HG03045 (cell line): ENCODE results near the gene FMNL1.

Source experiments
- ATAC-seq: cut with Tn5 transposase; IDR thresholded peaks from one replicate; pipeline ENCODE4 v1.9.1; 2021; ENCODE audit warnings: mild to moderate bottlenecking, moderate library complexity; ENCODE audit not compliant: unreplicated experiment

FMNL1 gene

DNA sequence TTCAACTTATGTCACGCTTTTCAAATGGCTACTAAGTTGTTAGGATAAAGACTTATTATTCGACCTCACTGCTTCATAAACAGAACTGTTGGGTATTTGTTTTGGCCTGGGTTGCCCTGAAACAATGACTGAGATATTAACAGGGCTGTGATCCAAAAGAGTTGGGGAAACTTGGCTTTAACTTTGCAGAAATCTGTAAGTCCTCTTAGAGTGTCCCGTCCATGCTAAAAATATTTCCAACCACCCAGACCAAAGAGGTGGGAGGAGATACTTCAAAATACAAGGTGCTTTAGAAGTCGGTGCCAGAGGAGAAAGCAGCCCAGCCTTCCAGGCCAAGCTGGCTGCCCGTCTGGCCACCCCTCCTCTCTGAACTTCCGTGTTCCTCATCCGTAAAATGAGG is 56.3 kb downstream of the FMNL1 start:
- ATAC-seq, result no peak

DNA sequence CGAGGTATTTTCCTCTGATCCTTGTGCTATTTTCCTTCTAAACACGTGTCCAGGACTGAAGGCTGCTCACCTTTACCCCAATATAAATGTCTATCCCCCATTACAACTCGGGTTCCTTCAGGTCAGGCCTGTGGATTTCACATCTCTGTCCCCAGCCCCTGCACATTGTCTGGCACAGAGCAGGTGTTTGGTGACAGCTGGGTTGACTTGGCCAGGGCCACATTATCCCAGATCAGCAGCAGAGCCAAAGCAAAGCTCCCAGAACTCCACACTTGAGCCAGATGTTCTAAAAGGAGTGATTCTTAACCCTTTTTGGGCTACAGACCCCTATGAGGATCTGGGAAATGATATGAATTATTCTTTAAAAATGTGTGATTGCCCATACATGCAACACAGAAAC is 58.2 kb downstream of the FMNL1 start:
- no peak for ATAC-seq

DNA sequence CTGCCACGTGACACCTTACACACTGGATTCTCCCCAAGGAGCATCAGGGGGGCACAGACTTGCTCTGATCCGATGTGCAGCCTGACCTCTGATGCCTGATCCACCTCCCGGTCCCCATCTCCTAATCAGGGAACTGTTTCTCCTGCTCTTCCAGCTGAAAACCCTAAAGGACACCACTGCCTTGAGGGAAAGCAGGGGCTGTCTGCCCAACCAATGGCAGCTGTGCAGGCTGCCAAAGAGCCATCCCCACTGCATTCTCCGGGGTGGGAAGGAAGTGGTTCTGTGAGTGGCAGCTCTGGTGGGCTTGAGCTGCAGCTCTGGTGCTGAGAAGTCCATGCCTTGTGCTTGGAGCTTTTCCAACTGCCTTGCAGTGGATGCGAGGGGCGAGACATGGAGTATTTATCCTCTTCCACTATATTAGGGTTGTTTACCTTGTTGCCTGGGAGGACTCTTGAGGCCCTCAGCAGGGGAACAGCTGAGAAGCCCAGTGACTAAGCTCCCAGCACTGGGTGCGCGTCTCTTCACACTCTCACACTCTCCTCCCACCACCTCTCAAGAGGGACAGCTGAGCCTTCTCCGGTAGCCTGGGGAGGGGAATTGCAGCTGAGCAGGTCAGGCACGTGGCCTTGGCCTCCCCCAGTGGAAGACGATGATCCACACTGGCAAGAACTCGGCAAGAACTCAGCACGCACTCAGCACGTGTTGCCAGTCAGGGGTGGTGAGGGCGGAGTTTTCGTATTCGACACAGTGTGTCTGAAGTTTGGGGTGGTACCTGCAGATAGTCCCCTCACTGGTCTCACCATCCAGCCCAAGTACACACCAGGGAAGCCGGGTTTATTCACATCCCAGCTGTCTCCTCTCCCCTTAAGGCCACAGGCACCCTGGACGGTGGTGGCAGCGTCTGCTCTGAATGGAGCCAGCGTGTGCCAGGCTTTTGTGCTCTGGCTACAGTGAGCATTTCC is 61.3 kb downstream of the FMNL1 start:
- no peak for ATAC-seq

DNA sequence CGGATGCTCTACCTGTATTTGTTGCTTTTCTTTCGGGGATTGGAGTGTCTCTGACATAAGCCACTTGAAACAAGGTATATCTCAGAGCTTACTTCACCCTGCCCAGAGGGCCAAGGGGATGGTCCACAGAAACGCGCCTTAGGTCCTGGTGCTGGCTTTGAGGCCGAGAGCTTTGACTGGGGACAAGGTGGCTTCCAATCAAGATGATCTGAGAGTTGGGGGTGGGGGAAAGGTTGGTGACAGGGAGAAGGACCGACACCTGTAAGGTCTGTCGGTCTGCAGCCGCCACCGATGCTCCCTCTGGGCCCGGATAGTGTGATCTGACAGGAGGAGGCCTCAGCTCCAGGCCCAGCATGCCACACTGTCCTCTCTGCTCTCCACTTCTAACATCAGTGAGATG is 62.0 kb downstream of the FMNL1 start:
- no peak for ATAC-seq

DNA sequence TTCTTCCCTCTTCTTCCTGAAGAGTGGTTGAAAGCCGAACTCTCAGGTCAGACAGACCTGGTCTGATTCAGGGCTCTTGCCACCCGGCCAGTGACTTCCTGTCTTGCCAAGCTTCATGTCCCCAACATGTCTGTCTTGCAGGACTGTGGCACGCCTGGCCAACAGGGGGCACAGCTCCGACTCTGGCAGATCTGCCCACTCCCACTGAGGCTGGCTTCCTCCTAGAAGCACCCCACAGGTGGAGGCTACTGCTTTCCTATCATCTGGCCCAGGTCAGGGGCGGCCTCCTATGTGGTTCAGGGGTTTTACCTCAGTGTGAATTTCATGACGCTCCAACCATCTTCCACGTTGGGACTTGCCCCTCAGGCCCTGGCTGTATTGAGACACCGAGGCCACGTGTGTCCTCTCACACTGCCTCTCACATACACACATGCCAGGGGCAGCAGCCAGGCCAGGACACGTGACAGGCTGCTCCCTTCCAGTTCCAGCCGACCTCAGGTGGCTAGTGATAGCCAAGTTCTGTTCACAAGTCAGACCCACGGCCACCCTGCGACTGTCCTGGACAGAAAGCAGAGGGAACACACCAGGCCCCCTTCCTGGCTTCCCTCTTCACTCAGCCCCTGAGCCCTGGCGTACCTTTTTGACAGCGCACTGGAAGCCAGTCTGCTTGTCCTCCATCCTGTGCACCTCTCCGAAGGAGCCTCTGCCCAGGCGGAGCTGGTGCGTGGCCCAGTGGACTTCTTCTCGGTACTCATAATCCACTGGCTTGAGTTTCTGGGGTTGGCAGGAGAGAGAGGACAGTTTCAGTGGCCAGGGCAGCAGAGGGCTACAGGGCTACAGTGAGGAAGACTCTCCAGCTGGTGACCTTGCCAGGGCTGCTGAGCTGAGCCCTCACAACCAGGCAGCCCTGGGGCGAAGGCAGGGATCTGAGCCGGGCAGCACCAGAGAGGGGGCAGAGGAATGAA is 62.8 kb downstream of the FMNL1 start:
- no peak for ATAC-seq

DNA sequence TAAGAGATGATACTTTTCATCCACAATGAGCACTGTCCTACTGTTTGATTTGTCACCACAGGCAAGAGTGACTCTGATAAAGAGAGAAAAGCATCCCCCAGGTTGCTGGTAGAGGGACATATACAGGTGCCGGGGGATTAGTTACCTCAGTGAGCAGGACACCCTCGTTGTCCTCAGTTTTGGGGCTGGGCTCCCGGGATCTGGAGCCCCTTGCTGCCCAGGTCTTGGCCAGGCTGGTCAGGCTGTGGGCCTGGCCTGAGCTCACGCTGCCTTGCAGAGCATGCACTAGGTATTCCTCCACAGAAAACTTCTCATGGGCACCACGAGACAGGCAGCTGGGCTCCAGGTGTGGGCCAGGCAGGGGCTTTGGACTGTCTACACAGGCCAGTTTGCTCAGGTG is 64.6 kb downstream of the FMNL1 start:
- no peak for ATAC-seq

DNA sequence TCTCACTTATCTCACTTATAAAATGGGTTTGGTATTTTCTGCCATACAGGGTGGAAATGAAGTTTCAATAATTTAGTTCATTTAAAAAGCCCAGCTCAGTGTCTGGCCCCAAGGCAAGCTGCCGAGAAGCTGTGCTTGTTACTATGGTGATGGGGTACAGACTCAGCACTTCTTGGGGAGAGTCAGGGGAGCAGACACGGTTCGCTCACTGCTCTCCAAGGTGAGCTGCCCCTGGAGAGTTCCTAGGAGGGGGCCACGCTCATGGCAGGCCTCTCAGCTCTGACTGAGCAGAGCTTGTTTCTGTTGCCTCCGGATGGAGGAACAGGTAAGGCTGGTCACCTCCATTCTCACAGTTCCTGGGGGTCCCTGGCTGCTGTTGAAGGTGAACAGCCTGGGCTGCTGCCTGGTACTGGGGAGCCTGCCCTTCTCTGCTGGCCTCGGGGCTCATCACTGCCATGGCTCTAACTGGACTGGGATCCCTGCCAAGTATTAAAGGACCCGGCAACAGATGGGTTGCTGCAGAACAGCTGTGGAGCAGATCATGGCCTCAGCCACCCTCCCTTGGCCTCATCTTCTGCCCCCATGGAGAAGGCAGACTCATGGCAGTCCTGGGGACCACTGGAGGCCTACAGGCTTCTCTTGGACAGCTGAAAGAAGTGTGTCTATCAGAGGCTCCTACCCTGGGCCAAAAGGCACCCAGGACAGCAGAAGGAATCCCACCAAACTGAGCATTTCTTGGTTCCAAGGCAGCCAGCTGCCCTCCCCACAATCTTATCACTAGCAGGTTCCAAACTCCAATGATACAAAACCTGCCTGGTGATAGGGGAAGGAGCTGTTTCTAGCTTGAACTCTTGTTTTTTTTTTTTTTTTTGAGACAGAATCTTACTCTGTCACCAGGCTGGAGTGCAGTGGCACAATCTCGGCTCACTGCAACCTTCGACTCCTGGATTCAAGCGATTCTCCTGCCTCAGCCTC is 66.1 kb downstream of the FMNL1 start:
- no peak for ATAC-seq

DNA sequence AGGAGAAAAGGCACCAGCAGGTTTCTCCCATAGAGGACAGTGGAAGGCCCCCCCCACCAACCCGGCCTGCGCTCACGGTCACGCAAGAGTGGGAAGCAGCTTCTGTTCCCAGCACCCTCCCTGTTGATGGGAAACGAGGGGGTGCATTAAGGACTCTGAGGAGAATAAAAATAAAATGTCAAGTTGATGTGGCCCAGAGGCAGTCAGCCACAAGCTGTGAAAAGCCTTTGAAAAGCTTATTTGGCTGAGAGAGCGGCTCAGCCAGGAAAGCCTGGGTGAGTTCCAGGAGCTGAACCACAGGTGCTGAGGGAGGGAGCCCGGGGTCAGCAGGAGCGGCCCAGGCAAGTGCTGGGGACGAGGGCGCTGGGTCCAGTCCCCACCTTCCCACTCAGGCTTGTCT is 67.1 kb downstream of the FMNL1 start:
- no peak for ATAC-seq

DNA sequence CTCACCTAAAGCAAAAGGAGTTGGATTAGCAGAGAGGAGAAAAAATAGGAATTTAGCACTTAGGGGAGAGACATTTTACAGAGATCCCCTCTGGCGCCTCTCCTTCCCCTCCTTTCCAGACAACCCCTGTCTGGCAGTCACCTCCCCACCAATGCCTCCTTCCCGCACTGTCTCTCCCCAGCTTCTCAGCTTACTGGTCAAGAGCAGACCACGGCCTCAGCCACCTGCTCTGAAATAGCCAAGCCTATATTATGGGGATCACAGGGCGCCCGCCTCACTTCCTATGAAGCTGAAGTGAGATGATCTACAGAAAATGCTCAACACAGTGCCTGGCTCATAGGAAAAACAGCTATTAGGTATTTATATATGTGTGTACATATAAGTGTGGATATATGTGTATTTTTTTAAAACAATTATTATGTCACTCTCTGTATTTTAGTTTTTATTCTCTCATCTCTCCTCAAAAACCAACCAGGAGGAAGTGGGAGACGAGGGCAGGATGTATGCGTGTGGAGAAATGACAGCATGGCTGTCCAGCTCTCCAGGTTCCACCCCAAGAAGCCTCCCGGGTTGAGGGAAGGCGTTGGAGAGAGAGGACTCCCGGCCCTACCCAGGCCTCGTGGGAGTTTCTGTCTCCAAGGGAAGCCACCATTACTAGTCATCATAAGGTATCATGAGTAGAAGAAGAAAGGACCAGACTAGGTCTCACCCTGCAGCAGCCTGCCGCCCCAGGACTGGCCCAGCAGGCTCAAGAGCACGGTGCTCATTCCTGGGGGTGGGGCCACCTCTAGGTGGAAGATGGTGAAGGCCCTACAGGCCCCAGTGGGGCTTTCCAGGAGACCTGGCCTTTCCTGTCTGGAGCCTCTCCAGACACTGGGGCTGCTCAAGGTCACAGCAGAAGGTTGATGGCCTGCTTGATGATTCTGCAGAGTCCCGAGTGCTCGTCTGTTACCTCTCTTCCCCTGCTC is 67.9 kb downstream of the FMNL1 start:
- no peak for ATAC-seq

DNA sequence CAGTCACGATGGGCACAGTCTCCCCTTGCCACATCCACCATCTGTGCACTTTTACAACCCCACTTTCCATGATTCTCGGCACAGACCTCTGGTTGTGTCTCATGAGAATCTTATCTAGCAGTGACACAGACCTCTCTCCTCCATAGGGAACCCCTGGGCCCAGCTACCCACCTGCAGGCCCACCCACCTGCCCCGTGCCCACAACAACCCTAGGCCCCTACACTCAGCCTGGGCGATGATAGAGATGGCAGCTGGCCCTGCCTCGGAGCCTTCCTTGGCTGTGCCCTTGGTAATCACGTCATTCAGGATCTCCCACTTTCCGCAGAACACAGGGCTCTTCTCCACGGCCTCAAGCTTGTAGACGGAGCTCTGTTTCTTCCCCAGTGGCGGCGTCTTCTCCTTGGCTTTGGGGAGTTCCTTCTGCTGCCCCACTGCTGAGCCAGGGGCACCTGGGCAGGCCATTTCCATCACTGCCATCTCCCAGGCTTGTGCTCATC is 68.6 kb downstream of the FMNL1 start:
- ATAC-seq, result no peak

DNA sequence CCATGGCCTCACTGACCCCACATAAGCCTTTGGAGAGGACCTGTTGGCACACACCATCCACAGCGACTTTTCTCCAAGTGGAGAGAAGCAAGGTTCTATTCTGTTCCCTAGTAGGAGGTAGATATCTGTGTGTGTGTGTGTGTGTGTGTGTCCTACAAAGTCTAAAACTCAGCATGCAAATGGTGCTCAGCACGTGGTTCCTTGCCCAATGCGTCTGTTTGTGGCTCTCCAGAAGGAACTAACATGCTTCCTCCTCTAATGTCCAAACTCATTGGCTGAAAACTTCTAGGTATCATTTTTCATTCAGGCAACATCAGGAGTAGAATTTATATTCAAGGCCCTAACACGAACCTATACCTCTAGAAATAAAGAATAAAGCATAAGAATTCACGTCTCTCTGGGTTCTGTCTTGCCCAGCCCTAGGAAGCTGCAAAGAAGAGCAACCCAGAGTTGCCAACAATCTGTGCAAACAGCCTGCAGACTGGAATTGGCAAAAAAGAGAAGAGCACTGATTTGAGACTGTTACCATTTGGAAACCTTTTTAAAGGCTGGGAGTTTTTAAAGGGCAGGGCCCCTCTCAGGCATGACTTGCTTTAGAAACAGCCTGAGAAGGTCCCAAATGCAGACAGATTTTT is 69.6 kb downstream of the FMNL1 start:
- ATAC-seq, result no peak

DNA sequence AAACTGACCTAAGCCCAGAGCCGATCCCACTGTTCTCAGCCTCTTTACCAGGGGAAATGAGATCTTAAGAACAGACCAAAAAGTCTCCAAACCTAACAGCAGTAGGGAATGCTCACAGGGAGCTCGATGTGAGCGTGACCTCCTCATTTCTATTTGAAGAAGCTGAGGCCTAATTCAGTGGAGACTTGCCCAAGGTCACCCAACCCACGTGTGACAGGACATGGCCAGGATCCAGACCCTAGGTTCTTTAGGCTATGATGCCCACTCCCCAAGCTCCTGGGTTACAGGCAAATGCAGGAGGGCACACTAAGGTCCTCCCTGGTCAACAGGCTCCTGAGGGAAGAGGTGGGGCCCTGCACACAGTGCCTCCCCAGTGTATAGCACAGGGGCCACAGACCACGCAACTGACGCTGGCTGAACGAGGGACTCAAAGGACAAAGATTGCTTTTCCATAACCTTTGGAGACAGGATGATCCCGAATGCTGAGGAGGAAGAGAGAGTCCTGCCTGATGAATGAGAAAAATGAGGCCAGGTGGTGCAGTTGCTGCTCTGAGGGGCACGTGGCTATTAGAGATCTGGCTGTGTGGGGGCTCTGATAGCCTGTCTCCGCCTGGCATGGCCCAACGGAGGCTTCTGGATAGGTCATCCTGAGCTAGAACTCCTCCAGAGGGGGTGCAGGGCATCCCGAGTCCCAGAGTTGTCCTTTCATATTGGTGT is 71.2 kb downstream of the FMNL1 start:
- ATAC-seq, result no peak

DNA sequence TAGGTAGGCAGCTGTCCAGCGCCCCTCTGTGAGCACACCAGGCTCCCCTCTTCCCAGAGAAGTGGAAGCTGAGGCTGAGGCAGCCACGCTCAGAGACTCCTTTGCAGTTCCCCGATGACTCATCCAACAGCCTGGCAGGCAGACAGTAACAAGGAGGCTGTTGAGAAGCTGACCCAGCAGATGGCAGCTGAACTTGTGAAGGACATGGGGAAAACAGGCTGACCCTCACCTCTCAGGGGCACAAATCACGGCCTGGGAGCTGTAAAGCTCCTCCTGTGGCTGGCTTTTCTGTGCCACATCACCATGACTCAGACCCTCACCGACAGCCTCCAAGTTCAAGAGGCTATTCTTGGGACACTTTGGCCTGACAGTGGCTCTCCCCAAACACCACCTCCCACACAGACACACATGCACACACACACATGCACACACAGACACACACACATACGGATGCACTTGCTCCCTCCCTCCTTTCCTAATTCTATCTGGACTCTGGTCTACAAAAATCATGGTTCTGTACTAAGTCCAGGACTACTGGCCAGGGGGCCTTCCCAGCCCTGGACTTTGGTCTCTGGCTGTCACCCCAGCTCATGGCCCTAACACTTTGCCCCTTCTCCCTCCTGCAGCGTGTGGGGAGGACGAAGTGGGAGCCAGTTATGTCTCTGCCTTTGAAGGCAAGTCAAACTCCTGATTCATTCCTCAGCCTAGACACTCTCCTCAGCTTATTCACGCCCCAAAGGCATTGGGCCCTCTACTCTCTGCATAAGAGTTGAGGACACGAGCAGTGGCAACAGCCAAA is 71.9 kb downstream of the FMNL1 start:
- no peak for ATAC-seq

DNA sequence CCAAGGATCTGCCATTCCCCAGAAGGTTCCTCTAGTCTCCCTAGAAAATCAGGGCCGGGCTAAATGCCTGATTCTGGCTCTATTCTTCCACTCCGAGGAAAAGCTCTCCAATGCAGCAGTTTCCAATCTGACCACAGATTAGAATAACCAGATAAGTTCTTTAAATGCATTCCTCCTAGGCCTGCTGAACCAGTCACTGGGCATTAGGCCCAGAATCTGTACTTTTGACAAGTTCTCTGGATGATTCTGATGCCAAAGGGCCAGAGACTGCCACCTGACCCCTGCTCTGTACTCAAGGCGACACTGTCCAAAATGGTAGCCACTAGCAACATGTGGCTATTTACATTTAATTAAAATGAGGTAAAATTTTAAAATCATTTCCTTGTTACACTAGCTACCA is 72.8 kb downstream of the FMNL1 start:
- ATAC-seq, result no peak

DNA sequence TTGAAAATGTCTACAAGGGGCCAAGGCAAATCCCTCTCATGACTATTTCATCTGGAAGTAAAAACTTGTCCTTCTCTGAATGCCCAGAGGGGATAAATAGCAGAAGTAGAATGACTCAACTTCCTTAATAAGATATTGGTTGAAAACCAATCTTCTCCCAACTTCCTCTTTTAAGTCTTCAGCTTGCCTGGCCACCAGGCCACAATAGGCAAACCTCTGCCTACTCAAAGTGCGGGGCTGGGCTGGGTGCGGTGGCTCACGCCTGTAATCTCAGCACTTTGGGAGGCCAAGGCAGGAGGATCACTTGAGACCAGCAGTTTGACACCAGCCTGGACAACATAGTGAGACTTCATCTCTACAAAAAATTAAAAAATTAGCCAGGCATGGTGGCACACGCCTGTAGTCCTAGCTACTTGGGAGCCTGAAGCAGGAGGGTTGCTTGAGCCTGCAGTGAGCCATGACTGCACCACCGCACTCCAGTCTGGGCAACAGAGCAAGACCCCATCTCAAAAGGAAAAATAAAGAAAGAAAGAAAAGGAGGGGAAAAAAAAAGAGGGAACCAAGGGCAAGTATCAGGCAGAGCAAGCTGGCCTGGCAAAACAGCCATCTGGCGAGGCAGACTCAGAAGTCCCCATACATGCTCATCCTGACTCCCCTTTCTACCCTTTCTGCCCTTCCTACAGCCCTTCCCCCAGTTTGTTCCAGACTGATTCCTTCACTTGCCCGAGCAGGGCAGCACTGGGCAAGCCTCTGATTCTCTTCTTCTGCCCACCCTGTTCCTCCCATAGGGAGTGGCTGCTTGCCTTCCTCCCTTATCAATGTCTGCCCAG is 74.5 kb downstream of the FMNL1 start:
- ATAC-seq, result no peak

DNA sequence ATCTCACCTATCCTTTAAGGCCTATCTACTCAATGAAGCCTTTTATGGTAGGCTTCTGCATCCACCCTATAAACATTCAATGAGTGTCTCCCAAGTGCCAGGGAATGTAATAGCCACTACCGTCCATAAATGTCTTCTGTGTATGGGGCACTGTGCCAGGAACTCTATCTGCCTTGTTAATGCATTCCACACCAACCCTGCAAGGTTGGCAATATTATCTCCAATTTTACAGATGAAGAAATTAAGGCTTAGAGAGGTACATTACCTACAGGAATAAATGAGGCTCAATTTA is 75.1 kb downstream of the FMNL1 start:
- ATAC-seq, result no peak
